Glutamatergic neuron (in vitro differentiated cells): ENCODE results near the gene BSDC1. TPM values are rescaled to one million over a fixed set of nuclear protein-coding genes. Genes with fewer than 3 reads are reported as not detected.
A peak's percentile ranks its signal among the peaks of the same experiment; 100 is the strongest.

Experiments
- DNase-seq: peaks from one replicate; pipeline ENCODE4 v3.0.0; 2022
- H3K27ac Mint-ChIP-seq: one replicate; pipeline ENCODE4 v1.8.0; 2020; ENCODE audit warnings: mild to moderate bottlenecking, mixed read lengths, inconsistent platforms; ENCODE audit not compliant: unreplicated experiment
- H3K27me3 Mint-ChIP-seq: one replicate; pipeline ENCODE4 v1.8.0; 2020; ENCODE audit warnings: mild to moderate bottlenecking, moderate library complexity, mixed read lengths, inconsistent platforms; ENCODE audit not compliant: unreplicated experiment
- H3K36me3 Mint-ChIP-seq: one replicate; pipeline ENCODE4 v1.8.0; 2020; ENCODE audit warnings: mild to moderate bottlenecking, mixed read lengths, inconsistent platforms; ENCODE audit not compliant: unreplicated experiment
- H3K4me1 Mint-ChIP-seq: one replicate; pipeline ENCODE4 v1.8.0; 2020; ENCODE audit warnings: mild to moderate bottlenecking, low read depth, mixed read lengths, inconsistent platforms; ENCODE audit not compliant: unreplicated experiment
- H3K4me3 Mint-ChIP-seq: one replicate; pipeline ENCODE4 v1.8.0; 2020; ENCODE audit warnings: mild to moderate bottlenecking, mixed read lengths, inconsistent platforms; ENCODE audit not compliant: unreplicated experiment
- H3K9me3 Mint-ChIP-seq: one replicate; pipeline ENCODE4 v1.8.0; 2020; ENCODE audit warnings: mild to moderate bottlenecking, moderate library complexity, mixed read lengths, inconsistent platforms; ENCODE audit not compliant: unreplicated experiment
- CTCF ChIP-seq: fragments of 200-600 bp; sonication (generic); IDR thresholded peaks from one replicate; pipeline ENCODE4 v1.5.0; 2021; ENCODE audit not compliant: partially characterized antibody, unreplicated experiment
- total RNA-seq: library from RNA; stranded (reverse); fragmentation: NEBNext Ultra II Directional; extraction: Animal tissue kit (Norgen Biotek cat#: 25700); gene quantifications from one replicate; pipeline ENCODE4 v1.2.1, GENCODE V29; 2021; ENCODE audit not compliant: unreplicated experiment

BSDC1 gene
- total RNA-seq, 1 donor from 2014 or later, result 161 TPM

DNA sequence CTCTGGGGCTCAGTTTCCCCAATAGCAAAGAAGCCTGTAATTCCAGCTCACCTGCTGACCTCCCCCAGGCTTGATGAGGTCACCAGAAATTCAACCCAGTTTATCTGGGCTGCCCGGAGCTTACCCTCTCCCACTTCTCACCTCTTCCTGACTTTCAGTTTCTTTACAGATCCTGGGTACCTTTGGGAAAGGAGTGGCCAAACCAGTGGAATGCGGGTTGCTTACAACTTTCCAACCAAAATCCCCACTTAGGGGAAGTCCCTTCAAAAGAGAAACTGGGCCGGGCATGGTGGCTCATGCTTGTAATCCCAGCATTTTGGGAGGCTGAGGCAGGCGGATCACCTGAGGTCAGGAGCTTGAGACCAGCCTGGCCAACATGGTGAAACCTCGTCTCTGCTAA lies 52.3 kb downstream of the BSDC1 start:
- Mint-ChIP-seq H3K4me1 (peaks cover 19% of the 10 kb centered on the region), H3K27ac (no peak overlapping the region), H3K9me3 (peaks cover 17% of the 10 kb centered on the region), H3K36me3 (peaks cover 4% of the 10 kb centered on the region), H3K27me3 (peaks cover 9% of the 10 kb centered on the region), H3K4me3 (no peak overlapping the region)
- TF ChIP-seq CTCF, result no peak
- no peak for DNase-seq

- Mint-ChIP-seq H3K4me1 (peaks cover 15% of the 10 kb centered on the region), H3K27ac (no peak overlapping the region), H3K9me3 (peaks cover 16% of the 10 kb centered on the region), H3K27me3 (peaks cover 9% of the 10 kb centered on the region), H3K4me3 (no peak overlapping the region), H3K36me3 (no peaks in the 10 kb centered on the region)
- TF ChIP-seq CTCF, result no peak
- no peak for DNase-seq
Observed at GRCh38 chr1:32341186-32341757, 53.0 kb downstream of the BSDC1 start.

GRCh38 chr1:32339363-32339978 lies 54.8 kb downstream of the BSDC1 start:
- Mint-ChIP-seq H3K4me3 (peak overlapping the region; percentile 1), H3K27ac (no peak overlapping the region), H3K36me3 (no peaks in the 10 kb centered on the region), H3K27me3 (peaks cover 9% of the 10 kb centered on the region), H3K9me3 (peaks cover 14% of the 10 kb centered on the region), H3K4me1 (peaks cover 11% of the 10 kb centered on the region)
- no peak for TF ChIP-seq CTCF
- DNase-seq, result no peak

DNA sequence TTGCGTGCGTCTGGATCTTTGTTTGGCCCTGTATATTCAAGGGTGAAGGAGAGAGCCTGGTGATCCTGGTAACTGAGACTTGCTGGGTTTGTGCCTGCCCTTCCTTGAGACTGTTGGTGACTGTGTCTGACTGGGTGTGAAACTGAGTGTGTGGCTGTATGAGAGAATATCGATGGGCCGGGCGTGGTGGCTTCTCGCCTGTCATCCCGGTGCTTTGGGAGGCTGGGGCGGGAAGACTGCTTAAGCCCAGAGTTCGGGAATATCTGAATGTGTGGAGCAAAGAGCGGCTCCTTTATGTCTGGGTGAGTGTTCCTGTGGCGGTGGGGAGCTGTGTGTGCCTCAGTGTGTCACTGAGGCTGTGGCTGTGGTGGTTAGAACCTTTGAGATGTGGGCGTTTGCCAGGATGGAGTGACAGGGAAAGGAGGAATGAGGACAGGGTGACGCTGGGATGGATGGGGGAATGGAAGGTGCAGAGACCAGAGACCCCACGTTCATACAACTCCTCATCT lies 55.5 kb downstream of the BSDC1 start:
- peaks cover 17% of the 10 kb centered on the region for H3K4me1 Mint-ChIP-seq
- H3K9me3 Mint-ChIP-seq, result peaks cover 15% of the 10 kb centered on the region
- peaks cover 13% of the 10 kb centered on the region for H3K27me3 Mint-ChIP-seq
- H3K4me3 Mint-ChIP-seq, result peak overlapping the region; percentile 71
- TF ChIP-seq CTCF, result no peak
- no peak for DNase-seq
- H3K27ac Mint-ChIP-seq, result peak overlapping the region; percentile 44
- H3K36me3 Mint-ChIP-seq, result peaks cover under 1% of the 10 kb centered on the region
